H1 (cell line): ENCODE results near the gene DDN. TPM values are rescaled to one million over a fixed set of nuclear protein-coding genes. Genes with fewer than 3 reads are reported as not detected.

Experiments used
- BACH1 ChIP-seq: IDR thresholded peaks from 2 replicates; pipeline ENCODE4 v1.6.1; 2012; ENCODE audit warnings: low read length, improper control_type of control experiment
- EGR1 ChIP-seq: IDR thresholded peaks from 2 replicates; pipeline ENCODE4 v1.6.1; 2011; ENCODE audit warnings: low read depth, low read length, borderline replicate concordance
- GTF2F1 ChIP-seq: IDR thresholded peaks from 2 replicates; pipeline ENCODE4 v1.6.1; 2012; ENCODE audit warnings: low read depth, low read length, improper control_type of control experiment, borderline replicate concordance
- HDAC2 ChIP-seq, 2 experiments: fragments of 300-600 bp in 1 of 2; sonication (generic) in 1 of 2; IDR thresholded peaks; 2 replicates each; pipeline ENCODE4 v1.6.1; 2011 to 2012; ENCODE audit warnings: low read depth in 2 of 2, low read length in 2 of 2, mild to moderate bottlenecking in 2 of 2, moderate library complexity in 2 of 2, borderline replicate concordance in 1 of 2, inconsistent platforms in 1 of 2
- JUN ChIP-seq: IDR thresholded peaks from 2 replicates; pipeline ENCODE4 v1.6.1; 2011; ENCODE audit warnings: low read depth, mild to moderate bottlenecking, improper control_type of control experiment, low read length
- KDM1A ChIP-seq: fragments of 200-600, 300-600 bp; sonication (generic); IDR thresholded peaks from 2 replicates; pipeline ENCODE4 v1.7.1; 2016; ENCODE audit warnings: mild to moderate bottlenecking, low read length, borderline replicate concordance
- MAFK ChIP-seq: IDR thresholded peaks from 2 replicates; pipeline ENCODE4 v1.6.1; 2012; ENCODE audit warnings: low read depth, mild to moderate bottlenecking, improper control_type of control experiment, low read length
- PHF8 ChIP-seq: fragments of 200-600 bp; sonication (generic); conservative IDR thresholded peaks from 2 replicates; pipeline ENCODE4 v1.7.1; 2012; ENCODE audit warnings: low read depth, mild to moderate bottlenecking, inconsistent platforms, low read length, moderate library complexity
- POLR2AphosphoS5 ChIP-seq: IDR thresholded peaks from 2 replicates; pipeline ENCODE4 v1.6.1; 2011; ENCODE audit warnings: low read depth, low read length
- RAD21 ChIP-seq, 2 experiments: IDR thresholded peaks in 1 of 2; conservative IDR thresholded peaks in 1 of 2; 2 replicates each; pipeline ENCODE4 v1.6.1; 2011; ENCODE audit warnings: low read depth in 2 of 2, low read length in 2 of 2, improper control_type of control experiment in 1 of 2, inconsistent platforms in 1 of 2, mild to moderate bottlenecking in 1 of 2, moderate library complexity in 1 of 2
- RFX5 ChIP-seq: IDR thresholded peaks from 2 replicates; pipeline ENCODE4 v1.6.1; 2011; ENCODE audit warnings: low read depth, low read length, improper control_type of control experiment, borderline replicate concordance
- RNF2 ChIP-seq: fragments of 200-900, 300-1000 bp; sonication (generic); IDR thresholded peaks from 2 replicates; pipeline ENCODE4 v1.7.1; 2016; ENCODE audit warnings: borderline replicate concordance, low read depth, mild to moderate bottlenecking, antibody characterized with exemption, low read length; ENCODE audit not compliant: poor library complexity, severe bottlenecking; ENCODE audit errors: missing control alignments
- RXRA ChIP-seq: IDR thresholded peaks from 2 replicates; pipeline ENCODE4 v1.6.1; 2011; ENCODE audit warnings: low read depth, mild to moderate bottlenecking, low read length, moderate library complexity; ENCODE audit not compliant: insufficient read depth
- SAP30 ChIP-seq: fragments of 300-600 bp; sonication (generic); IDR thresholded peaks from 2 replicates; pipeline ENCODE4 v1.7.1; 2012; ENCODE audit warnings: low read length, moderate library complexity, mild to moderate bottlenecking, inconsistent platforms; ENCODE audit not compliant: insufficient read depth, insufficient replicate concordance
- SIRT6 ChIP-seq: IDR thresholded peaks from one replicate; pipeline ENCODE4 v1.7.1; 2012; ENCODE audit warnings: low read length, inconsistent platforms
- SP2 ChIP-seq: IDR thresholded peaks from 2 replicates; pipeline ENCODE4 v1.6.1; 2012; ENCODE audit warnings: mild to moderate bottlenecking, low read length, inconsistent platforms
- SP4 ChIP-seq: IDR thresholded peaks from 2 replicates; pipeline ENCODE4 v1.6.1; 2012; ENCODE audit warnings: low read length, inconsistent platforms
- SRF ChIP-seq: IDR thresholded peaks from 2 replicates; pipeline ENCODE4 v1.6.1; 2011; ENCODE audit warnings: mild to moderate bottlenecking, low read depth, low read length, moderate library complexity
- TAF1 ChIP-seq: IDR thresholded peaks from 2 replicates; pipeline ENCODE4 v1.6.1; 2011; ENCODE audit warnings: mild to moderate bottlenecking, low read depth, low read length
- TEAD4 ChIP-seq: IDR thresholded peaks from 2 replicates; pipeline ENCODE4 v1.6.1; 2012; ENCODE audit warnings: low read depth, low read length, inconsistent platforms, mixed read lengths
- YY1 ChIP-seq: IDR thresholded peaks from 2 replicates; pipeline ENCODE4 v1.6.1; 2011; ENCODE audit warnings: low read depth, mild to moderate bottlenecking, low read length
- polyA plus RNA-seq, 7 experiments: library from polyadenylated mRNA; depleted of rRNA in 3 of 7; stranded (reverse) in 5 of 7; unstranded in 2 of 7; fragments of >200 nt in 5 of 7; fragments of 200-250 nt in 2 of 7; gene quantifications; 1 replicate in 5 of 7; 2 replicates in 1 of 7; 4 replicates in 1 of 7; pipeline versions ENCODE4 v1.2.1 to v1.2.3, GENCODE V29; 2011 to 2013; ENCODE audit warnings: missing spikeins in 2 of 7, mixed read lengths in 2 of 7
- total RNA-seq: library from RNA; stranded (reverse); fragmentation: NEBNext Ultra II Directional; extraction: Animal tissue kit (Norgen Biotek cat#: 25700); gene quantifications from 2 replicates; pipeline ENCODE4 v1.2.1, GENCODE V29; 2021
- TF ChIP-seq, protein P1 (sequence below): IDR thresholded peaks from 2 replicates; pipeline ENCODE4 v1.6.1; 2012; ENCODE audit warnings: inconsistent platforms

The DDN gene
- total and polyA plus RNA-seq, 2 of the 8 experiments (the other 6 are each of a cell fraction or from before 2014, with no cell fraction given): 0.14 to 0.30 TPM

DNA sequence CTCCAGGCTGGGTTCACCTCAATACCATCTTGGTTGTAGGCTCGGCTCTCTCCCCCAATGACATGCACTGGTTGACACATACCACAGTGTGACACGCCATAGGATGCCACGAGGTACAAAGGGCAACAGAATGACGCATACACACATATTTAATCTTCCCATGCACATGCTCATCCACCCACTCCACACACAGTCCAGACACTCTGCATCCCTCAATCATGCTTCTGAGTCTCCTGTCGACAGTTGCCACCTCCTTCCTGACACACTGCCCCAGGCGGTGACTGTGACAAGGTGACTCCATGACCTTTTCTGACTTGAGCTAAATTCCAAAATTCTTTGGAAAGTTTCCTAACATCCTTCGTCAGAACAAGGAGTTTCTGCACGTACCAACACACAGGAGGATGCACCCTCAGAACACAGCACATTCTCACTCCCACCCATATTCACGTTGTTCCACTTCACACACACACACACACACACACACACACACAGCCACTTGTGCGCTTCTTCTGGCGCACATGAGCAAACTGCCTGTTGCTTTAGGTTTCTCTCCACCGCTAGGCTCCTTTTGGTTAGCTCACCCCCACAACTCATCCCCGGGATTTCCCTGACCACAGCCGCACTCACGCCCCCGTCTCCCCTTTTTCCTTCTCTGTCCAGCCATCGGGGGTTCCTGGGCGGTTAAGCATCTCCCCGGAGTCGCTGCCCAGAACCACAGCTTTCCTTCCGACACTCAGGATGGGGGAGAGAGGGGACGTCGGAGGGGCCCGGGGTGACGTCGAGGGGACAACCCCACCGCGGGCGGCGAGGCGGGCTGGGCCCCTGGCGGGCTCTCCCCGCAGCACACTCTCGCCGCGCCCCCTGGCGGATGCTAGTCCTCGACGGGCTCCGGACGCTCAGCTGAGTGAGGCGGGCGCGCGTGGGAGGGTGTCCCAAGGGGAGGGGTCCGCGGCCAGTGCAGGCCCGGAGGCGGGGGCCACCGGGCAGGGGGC lies 21.6 kb downstream of the DDN start (continued):
- peak; percentile 56 to 91; a peak in 2 of 4 replicates for TF ChIP-seq HDAC2 (IDR thresholded peaks at IDR 0.05; ENCODE audit: borderline replicate concordance in 1 of 2, low read depth in 2 of 2, low read length in 2 of 2)
- TF ChIP-seq GTF2F1: no peak
- TF ChIP-seq JUN: no peak
- no peak for TF ChIP-seq RNF2
- TF ChIP-seq MAFK: no peak
- 0 out of 2 replicates have a peak, but pooled peaks have one; percentile 55 for TF ChIP-seq KDM1A
- no peak for TF ChIP-seq POLR2AphosphoS5
- TF ChIP-seq, protein P1, sequence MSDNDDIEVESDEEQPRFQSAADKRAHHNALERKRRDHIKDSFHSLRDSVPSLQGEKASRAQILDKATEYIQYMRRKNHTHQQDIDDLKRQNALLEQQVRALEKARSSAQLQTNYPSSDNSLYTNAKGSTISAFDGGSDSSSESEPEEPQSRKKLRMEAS: 0 out of 2 replicates have a peak, but pooled peaks have one; percentile 32
- TF ChIP-seq SIRT6: no peak
- TF ChIP-seq TEAD4: no peak
- no peak for TF ChIP-seq SAP30
- 0 out of 2 replicates have a peak, but pooled peaks have one; percentile 20 for TF ChIP-seq EGR1
- peak; percentile 82 for TF ChIP-seq BACH1
- TF ChIP-seq SP4: no peak
- TF ChIP-seq SP2: no peak
- TF ChIP-seq SRF: no peak
- no peak for TF ChIP-seq RFX5
- TF ChIP-seq RAD21 (IDR thresholded peaks at IDR 0.05 in 1 of 2, conservative IDR thresholded peaks at IDR 0.05 in 1 of 2; ENCODE audit: low read depth in 2 of 2, low read length in 2 of 2): peak; percentile 18 to 36; a peak in 3 of 4 replicates
- TF ChIP-seq RXRA: no peak
- TF ChIP-seq TAF1: no peak
- TF ChIP-seq YY1: no peak
- no peak for TF ChIP-seq PHF8
